Loucy (cell line): Measurements from ENCODE around the gene PAF1.
"Not testable (repeated sequence)": the region's sequence is repeated elsewhere in the genome, so short reads cannot be mapped to it uniquely, and the experiment has no call there.

Source experiments
- CTCF ChIP-seq: fragments of 200-600 bp; sonication (generic); conservative IDR thresholded peaks from 2 replicates; pipeline ENCODE4 v1.5.1; 2014; ENCODE audit warnings: mild to moderate bottlenecking, antibody characterized with exemption, low read length
- EZH2phosphoT487 ChIP-seq: fragments of 200-600 bp; IDR thresholded peaks from 2 replicates; pipeline ENCODE4 v1.6.1; 2018; ENCODE audit warnings: antibody characterized with exemption, mild to moderate bottlenecking, moderate library complexity, borderline replicate concordance

GRCh38 chr19:39379366-39379765, 11.5 kb downstream of the PAF1 start:
- TF ChIP-seq CTCF, EZH2phosphoT487: not testable (repeated sequence)
